CD4-positive, alpha-beta T cell treated with Interleukin-6 at 100 ng/mL for 8 hours (primary cell): ENCODE data around the gene IFT52.

Source experiments
- DNase-seq: peaks from one replicate; pipeline ENCODE4 v3.0.0-alpha.2; 2020; ENCODE audit warnings: mixed read lengths, low spot score

The IFT52 gene

GRCh38 chr20:43690943-43691598 is 100.3 kb downstream of the IFT52 start:
- no peak for DNase-seq

GRCh38 chr20:43691928-43692524 is 101.3 kb downstream of the IFT52 start:
- peak; percentile 24 for DNase-seq

DNA sequence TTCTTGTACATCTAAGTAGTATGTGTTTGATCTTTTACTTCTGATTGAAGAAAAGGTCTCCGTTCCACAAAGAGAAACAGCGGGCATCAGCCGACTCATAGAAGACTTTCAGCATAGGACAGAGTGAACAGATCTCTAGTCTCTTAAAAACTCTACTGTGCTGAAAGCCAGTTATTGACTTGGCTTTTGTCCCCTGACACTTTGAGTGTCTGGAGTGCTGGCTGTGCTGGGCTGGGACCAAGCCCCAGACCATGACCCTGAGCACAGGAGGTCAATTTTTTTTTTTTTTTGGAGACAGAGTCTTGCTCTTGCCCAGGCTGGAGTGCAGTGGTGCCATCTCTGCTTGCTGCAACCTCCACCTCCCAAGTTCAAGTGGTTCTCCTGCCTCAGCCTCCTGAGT is 104.0 kb downstream of the IFT52 start:
- DNase-seq, result no peak

- DNase-seq, result no peak
Measured at GRCh38 chr20:43695571-43695970, 104.8 kb downstream of the IFT52 start.
